HL-60/S4 treated with phorbol 12-myristate 13-acetate at 8.2 ng/mL for 4 days and 3 days (cell line): ENCODE results near the gene RDH8.

ENCODE experiments used
- in situ Hi-C: fragments of 300-500 bp; cut with MboI; formaldehyde crosslinking; loops from 2 replicates; pipeline ENCODE4 v1.15.0; 2022; ENCODE audit warnings: low sequenced_read_pairs

RDH8 gene, protein sequence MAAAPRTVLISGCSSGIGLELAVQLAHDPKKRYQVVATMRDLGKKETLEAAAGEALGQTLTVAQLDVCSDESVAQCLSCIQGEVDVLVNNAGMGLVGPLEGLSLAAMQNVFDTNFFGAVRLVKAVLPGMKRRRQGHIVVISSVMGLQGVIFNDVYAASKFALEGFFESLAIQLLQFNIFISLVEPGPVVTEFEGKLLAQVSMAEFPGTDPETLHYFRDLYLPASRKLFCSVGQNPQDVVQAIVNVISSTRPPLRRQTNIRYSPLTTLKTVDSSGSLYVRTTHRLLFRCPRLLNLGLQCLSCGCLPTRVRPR

DNA sequence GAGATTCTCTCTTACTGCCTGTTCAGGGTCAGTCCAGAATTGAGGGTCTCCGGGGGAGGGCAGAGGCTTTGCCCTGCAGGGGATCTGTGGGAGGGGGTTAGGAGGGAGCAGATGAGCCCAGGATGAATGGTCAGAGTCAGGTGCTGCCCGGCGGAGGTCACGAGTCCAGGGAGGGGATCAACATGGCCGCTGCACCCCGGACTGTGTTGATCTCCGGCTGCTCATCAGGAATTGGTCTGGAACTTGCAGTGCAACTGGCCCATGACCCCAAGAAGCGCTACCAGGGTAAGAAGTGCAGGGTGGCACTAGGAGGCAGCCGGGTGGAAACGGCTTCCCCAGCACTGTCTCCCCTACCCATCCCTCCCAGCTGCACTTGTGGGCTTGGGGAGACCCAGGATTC, at the start of gene RDH8:
Gene RDH8, plus strand, starts transcription at position 168 of the 400 bp plus-strand sequence. Its CDS starts 15 bp downstream, at position 183.
- in situ Hi-C loops: no loop called here

DNA sequence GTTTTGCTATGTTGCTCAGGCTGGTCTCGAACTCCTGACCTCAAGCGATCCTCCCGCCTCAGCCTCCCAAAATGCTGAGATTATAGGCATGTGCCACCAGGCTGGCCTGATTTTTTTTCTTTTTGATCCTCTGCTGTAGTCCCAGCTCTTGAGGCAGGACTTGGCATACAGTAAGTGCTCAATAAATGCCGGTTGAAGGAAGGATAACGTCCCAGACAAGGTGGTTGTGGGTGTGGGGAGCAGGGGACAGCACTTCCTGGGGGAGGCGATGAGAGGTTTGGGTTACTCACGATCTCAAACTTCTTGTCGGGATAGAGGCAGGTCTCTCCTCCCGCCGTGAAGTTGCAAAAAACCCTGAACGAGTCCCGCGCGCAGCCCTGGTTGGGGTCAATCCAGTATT, 47.3 kb upstream of the RDH8 start:
- in situ Hi-C loops: no loop called here

DNA sequence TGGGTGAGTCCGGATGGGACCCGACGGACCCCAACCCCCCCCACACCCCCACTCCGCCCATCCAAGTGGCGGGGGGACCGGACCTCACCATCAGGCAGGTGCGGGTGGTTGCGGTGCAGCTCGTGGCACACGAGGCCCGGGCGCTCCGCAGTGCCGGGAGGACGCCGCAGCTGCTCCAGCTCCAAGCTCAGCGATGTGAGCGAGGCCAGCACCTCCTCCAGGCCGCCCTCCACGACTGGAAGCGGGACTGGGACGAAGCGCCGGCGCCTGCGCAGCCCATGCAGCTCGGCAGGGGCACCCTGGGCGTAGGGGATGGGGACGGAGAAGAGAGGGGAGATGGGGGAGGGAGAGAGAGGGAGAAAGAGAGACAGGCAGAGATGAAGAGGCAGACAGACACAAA, 46.8 kb upstream of the RDH8 start:
- in situ Hi-C loops: no loop called here

DNA sequence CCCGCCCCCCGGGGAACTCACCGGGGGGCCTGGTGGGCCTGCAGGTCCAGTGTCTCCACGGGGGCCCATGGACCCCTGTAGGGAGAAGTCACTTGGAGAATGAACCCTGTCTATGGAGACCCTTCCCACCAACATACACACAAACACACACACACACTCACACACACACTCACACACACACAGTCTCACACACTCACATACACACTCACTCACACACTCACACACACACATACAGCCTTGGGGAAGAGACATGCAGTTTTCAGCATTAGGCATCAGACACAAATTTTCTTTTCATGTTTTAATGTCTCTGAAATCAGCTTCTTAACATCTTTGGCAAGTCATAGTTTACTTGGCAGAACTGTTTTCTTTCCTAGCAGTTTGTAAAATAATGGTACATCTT, 46.0 kb upstream of the RDH8 start:
- in situ Hi-C loops: no loop called here

DNA sequence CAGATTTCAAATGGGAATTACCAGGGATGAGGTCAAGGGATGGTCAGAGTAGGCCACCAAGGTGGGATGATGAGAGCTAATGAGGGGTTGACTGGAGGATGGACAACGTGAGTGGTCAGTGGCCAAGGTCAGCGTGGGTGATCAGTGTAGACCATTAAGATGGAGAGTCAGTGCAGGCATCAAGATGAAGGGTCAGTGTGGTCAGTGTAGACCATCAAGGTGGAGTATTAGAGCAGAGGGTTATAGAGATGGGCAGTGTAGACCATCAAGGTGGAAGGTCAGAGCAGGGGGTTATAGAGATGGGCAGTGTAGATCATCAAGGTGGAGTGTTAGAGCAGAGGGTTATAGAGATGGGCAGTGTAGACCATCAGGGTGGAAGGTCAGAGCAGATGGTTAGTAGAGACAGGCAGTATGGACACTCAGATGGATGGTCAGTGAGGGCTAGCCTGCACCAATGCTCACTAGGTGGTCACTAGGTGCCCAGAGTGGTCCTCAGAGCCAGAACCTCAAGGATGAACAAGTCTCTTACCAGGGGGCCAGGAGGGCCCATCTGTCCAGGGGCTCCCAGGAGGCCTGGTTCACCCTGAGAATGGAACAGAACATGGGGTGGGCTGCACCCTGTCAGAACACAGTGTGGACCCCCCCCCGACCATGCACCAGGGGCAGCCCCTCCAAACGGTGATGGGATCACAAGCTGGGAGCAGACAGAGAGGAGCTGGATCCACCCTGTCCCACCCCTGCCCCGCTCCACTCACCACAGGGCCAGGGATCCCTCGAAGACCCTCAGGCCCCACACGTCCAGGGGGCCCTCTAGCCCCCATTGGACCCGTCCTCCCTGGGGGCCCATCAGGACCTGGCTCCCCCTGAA, 44.2 kb upstream of the RDH8 start:
- in situ Hi-C loops: no loop called here

DNA sequence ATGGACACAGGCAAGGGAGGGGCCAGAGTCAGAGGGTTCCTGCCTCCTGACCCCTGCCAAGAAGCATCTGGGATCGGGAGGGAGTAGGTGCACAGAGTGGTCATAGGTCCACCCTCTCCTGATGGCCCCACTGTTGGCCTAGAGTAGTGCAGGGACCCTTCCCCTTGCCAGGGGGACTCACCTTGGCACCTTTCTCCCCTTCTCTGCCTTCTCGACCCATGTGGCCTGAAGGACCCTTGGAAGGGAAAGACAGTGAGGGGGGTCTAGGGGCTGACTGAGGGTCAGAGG, 43.7 kb upstream of the RDH8 start:
- in situ Hi-C loops: no loop called here

DNA sequence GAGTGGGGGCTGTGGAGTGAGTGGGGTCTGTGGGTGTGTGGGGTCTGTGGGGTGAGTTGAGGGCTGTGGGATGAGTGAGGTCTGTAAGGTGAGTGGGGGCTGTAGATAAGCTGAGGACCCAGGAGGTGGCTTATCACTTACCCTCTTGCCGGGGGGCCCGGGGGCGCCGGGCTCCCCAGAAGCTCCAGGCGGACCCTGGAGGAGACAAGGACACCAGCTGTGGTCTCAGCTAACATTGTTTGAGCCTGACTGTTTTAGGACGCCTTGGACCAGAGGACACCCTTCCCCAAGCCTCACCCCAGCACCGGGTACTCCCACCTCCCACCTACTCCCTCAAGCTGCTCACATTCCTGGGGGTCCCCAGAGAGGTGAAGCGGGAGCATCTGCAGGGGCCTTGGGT, 42.8 kb upstream of the RDH8 start:
- in situ Hi-C loops: no loop called here

DNA sequence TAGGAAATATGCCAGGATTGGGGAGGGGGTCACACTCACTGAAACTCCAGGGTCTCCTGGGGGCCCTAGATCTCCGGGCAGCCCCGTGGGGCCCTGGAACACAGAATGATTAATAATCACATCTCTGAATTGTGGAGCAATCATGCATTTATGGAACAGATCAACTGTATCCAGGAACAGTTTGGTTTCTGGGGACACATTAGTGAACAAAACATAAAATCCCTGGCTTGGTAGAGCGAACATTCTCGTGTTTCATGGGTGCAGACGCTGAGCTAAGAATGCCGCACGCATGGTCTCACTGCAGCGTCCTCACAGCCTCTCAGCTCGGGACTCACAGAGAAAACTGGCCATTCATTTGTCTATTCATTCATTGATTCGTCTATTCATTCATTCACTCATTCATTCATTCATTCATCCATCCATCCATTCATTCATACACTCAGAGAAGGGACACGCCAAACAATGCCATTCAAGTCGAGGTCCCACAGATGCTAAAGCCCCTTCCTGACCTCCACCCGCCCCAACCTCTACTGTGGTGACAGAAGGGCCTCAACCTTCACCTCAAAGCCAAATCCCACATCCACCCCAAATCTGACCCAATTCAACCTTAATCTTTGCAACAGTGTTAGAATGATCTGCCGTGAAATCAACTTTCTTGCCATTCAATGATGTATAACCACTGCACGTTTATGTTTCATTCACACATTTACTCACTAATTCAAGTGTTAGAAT, 42.0 kb upstream of the RDH8 start:
- in situ Hi-C loops: no loop called here

DNA sequence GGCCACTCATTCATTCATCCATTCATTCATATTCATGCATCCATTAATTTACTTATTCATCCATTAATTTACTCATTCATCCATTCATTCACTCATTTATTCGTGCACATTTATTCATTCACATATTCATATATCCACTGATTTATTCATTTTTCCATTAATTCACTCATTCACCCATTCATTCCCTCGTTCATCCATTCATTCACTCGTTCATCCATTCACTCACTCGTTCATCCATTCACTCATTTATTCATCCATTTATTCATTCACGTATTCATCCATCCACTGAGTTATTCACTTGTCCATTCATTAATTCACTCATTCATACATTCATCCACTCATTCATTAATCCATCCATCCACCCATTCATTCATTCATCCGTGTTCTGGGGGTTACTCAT, 41.2 kb upstream of the RDH8 start:
- in situ Hi-C loops: no loop called here

DNA sequence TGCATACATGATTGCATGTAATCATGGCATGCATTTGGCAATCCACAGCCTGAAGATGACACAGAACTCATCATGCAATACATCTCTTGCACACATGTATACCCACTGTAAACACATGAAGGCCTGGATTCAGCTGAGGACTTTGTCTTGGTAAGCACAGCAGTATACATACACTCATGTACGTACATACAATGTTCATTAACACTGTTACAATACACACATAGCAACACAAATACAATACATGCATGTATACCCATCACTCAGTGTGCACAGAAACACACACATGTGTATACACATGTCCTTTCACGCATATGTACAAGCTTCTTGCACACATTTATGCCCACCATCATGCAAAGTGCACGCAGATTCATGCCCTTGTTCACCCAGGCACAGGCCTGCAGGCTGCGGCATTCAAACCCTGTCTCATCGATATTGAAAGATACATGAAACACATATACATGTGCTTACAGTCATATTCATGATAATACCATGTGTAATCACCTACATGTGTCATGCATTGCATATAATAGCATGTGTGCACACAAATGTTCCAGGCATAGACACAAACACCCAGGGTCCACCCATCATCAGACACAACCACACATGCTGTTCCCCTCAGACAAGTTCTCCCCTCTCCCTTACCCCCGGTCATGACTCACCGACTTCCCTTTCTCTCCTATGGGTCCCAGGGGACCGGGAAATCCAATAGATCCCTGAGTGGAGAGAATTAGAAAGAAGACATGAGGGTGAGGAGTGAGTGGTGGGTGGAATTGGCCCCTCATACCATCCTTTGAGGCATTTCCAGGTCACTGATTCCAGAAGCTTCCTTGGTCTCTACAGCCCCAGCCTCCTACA, 31.6 kb upstream of the RDH8 start:
- in situ Hi-C loops: no loop called here

DNA sequence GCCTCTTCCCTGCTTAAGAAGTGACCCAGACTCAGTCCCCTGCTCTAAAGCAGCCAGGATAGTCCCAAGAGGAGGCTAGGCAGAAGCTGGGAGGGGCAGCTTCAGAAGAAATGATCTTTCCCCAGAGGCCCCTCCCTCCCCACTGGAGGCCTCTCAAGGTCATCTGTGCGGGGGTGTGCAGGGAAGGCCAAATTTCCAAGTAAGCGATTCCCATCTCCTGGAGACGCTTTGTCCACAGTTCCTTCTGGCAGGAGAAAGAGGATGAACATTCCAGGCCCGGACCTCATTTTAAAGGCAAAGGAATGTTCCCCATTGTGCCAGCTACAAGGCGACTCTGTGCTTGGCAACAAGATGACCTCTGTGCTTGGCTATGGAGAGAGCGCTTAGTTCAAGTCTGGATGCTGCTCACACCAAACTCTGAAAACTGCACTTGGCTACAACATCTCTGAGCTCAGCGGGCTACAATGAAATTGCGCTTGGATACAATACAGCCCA, 26.4 kb upstream of the RDH8 start:
- in situ Hi-C loops: no loop called here

DNA sequence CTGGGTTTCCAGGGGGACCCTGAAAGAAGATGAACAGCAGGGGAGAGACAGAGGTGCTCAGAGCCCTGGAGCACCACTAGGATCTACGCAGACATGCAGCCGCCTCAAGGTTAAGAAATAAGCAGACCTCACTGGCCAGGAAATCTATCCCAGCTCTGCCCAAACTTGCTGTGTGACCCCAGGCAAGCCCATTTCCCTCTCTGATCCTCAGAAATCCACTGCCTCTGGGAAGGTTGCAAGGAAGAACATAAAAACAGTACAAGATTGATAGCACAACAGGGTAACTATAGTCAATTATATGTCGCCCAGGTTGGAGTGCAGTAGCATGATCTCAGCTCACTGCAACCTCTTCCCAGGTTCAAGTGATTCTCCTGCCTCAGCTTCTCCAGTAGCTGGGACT, 23.8 kb upstream of the RDH8 start:
- in situ Hi-C loops: no loop called here

DNA sequence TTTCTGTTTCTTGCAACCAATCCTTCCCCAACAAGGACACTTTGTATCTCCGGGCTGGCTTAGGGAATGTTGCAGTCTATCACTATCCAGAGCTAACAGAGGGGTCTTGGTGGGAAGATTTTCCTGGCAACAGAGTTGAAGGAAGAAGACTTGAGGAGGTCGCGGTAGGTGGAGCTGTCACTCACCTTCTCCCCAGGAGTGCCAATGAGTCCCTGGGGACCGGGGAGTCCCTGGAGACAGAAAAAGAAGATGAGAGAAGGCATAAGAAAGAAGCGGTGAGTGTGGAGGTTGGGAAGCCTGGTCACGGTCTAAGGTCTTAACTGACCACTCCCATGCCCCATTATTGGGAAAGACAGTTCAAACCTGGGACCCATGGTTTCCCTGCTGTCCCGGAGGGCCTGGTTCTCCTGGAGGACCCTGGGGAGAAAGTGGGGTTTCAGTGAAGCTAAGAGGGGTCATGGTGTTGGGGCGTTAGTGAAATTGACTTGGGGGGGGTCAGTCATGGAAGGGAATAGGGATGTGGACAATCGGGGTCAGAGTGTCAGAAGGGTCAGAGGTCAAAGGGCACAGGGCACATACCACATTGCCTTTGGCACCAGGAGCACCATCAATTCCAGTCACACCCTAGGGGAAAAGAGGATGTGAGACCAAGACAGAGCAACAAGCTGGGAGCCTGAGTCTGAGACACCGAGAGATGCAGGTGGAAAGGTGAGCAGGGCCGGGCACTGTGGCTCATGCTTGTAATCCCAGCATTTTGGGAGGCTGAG, 21.7 kb upstream of the RDH8 start:
- in situ Hi-C loops: no loop called here

DNA sequence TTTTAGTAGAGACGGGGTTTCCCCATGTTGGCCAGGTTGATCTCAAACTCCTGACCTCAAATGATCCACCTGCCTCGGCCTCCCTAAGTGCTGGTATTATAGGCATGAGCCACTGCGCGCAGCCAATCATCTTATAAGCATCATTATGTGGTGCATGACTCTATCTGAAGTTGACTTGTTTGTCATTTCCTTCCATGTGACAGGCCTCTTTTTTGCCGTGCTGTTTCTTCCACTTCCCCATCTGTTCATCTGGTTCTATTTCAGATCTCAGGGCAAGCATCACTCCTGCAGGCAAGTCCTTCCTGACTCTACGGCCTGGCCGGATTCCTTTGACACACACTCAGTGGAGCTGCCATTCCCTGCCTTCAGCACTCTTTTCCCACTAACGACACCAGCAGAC, 18.2 kb upstream of the RDH8 start:
- in situ Hi-C loops: no loop called here

DNA sequence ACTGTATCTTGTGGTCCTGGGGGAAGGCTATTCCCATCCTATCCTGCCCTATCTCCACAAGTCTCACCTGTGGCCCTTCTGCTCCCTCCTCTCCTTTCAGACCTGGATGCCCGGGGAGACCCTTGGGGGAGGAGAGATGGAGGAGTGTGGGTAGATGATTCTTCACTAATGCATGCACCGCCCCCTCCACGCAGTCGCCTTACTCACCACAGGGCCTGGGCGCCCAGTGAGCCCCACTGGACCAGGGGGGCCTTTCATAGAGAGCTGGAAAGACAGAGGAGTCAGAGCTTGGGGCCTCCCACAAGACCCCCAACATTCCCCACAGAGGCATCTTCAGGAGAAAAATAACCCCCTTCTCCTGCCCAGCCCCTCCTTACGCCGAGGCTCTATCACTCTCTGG, 17.3 kb upstream of the RDH8 start:
- in situ Hi-C loops: no loop called here

DNA sequence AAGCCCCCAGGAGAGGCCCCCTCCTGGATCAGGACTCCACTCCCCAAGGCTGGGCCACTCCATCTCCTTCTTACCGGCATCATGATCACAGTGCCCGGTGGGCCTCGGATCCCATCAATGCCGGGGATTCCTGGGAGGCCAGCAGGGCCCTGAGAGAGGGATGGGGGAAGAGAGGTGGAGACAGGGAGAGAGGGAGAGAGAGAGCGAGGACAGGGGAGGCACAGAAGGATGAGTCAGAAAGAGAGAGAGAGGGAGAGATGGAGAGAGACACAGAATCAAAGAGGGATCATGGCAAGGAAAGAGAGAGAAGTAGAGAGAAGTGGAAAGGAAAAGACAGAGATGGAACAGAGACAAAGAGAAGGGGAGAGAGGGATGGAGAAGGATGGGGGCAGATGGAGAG, 16.7 kb upstream of the RDH8 start:
- in situ Hi-C loops: no loop called here

DNA sequence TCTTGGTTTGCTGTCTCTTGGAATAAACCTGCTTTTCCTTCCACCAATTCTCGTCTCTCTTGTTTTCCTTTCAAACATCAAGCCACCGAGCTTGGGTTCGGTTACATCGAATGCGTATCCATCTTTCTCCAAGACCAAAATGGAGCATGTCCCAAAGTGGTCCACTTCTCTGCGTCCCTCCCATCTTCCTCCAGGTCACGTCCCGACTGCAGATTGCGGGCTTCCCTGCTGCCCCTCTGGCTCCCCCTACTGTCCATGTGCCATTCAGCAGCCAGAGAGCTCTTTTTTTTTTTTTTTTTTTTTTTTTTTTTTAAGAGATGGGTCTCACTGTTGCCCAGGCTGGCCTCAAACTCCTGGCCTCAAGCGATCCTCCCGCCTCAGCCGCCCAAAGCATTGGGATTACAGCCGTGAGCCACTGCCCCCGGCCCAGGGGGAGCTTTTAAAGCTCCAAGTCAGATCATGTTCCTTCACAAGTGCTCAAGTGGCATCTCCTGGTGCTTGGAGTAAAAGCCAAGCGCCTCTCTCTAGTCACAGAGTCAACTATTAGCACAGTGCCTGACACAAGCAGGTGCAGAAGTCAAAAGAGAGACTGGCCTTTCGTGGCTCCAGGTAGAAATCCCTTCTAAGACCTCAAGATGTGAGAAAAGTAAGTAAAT, 13.0 kb upstream of the RDH8 start:
- in situ Hi-C loops: no loop called here

DNA sequence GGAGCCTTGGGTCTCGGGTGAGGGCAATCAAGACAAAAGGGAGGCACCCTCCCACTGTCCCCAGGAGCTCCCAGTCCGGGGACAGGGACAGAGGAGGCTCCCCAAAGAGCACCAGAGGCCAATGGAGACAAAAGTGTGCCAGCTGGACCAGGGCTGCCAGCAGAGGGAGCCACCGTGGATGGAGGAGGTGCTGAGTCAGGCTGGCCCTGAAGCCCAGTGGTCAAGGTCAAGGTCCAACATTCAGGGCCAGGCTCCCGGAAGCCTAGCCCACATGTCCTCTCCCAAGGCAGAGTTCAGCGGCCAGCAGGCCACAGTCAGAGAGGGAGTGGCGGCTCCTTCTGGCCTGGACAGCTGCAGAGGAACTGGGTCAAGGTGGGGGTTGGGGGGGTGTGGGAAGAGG, 11.4 kb upstream of the RDH8 start:
- in situ Hi-C loops: no loop called here

DNA sequence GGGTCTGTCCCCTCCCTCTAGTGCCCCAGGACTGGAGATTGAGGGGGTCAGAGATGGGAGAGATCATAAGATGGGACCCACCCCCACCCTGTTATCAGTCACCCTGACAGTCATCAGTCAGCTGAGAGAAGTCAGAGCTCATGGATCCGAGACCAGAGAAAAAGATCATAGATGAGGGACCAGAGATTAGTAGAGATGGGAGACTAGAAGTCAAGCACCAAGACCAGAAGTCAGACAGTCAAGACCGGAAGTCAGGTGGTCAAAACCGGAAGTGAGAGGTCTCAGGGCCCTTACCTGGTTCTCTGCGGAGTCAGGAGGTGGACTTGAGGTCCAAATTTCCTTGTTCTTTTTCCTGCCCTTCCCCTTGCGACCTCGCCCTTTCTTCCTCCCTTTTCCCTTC, 10.0 kb upstream of the RDH8 start:
- in situ Hi-C loops: no loop called here

DNA sequence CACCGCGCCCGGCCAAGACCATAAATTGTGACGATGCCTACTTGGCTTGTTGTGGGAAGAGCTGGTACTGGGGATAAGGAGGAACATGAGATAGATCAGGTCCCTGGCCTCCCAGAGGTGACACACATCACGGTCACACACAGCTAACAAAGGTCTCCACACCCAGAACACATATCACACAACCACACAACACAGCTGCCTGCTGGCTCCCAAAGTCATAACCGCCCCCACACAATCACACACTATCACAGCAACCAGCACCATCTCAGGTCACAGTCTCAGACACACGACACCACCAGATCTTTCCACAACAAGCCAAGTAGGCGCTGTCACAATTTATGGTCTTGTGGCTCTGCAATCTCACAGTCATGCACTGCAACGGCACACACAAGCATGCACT, 8.7 kb upstream of the RDH8 start:
- in situ Hi-C loops: no loop called here
